Neural progenitor cell (in vitro differentiated cells): Measurements from ENCODE around the gene ITPR2. TPM values are rescaled to one million over a fixed set of nuclear protein-coding genes. Genes with fewer than 3 reads are reported as not detected.

Experiments used
- DNase-seq: peaks from one replicate; pipeline ENCODE4 v3.0.0-alpha.2; 2016; ENCODE audit warnings: low spot score
- H2AFZ ChIP-seq: fragments of 200-600 bp; sonication (generic); replicated peaks from 2 replicates; pipeline ENCODE4 v1.6.1; 2016; ENCODE audit warnings: antibody characterized with exemption
- H3F3A ChIP-seq: fragments of 200-600 bp; sonication (generic); 2 replicates; pipeline ENCODE4 v1.6.1; 2016; ENCODE audit warnings: antibody characterized with exemption, low read depth
- H3K27ac ChIP-seq: fragments of 200-600 bp; sonication (generic); 2 replicates; pipeline ENCODE4 v1.5.1; 2016; ENCODE audit warnings: mild to moderate bottlenecking
- H3K27me3 ChIP-seq: fragments of 200-600 bp; sonication (generic); 2 replicates; pipeline ENCODE4 v1.6.1; 2016; ENCODE audit warnings: mild to moderate bottlenecking, moderate library complexity
- H3K36me3 ChIP-seq: fragments of 200-600 bp; sonication (generic); 2 replicates; pipeline ENCODE4 v1.5.1; 2016
- H3K4me1 ChIP-seq: fragments of 200-600 bp; sonication (generic); 2 replicates; pipeline ENCODE4 v1.6.1; 2016; ENCODE audit warnings: mixed run types
- H3K4me2 ChIP-seq: fragments of 200-600 bp; sonication (generic); 2 replicates; pipeline ENCODE4 v1.6.1; 2016
- H3K4me3 ChIP-seq: fragments of 200-600 bp; sonication (generic); 2 replicates; pipeline ENCODE4 v1.5.1; 2016
- H3K79me2 ChIP-seq: fragments of 200-600 bp; sonication (generic); 2 replicates; pipeline ENCODE4 v1.6.1; 2016; ENCODE audit warnings: low read depth
- H3K9ac ChIP-seq: fragments of 200-600 bp; sonication (generic); 2 replicates; pipeline ENCODE4 v1.6.1; 2016
- H3K9me3 ChIP-seq: fragments of 200-600 bp; sonication (generic); 2 replicates; pipeline ENCODE4 v1.5.1; 2016; ENCODE audit warnings: low read depth
- H4K20me1 ChIP-seq: fragments of 200-600 bp; sonication (generic); 2 replicates; pipeline ENCODE4 v1.6.1; 2016; ENCODE audit warnings: low read depth
- H3K27ac Mint-ChIP-seq: 3 replicates; pipeline ENCODE4 v1.8.0; 2021; ENCODE audit warnings: mixed read lengths
- H3K27me3 Mint-ChIP-seq: 2 replicates; pipeline ENCODE4 v1.8.0; 2022; ENCODE audit warnings: low read depth, mild to moderate bottlenecking, inconsistent platforms, moderate library complexity, mixed read lengths; ENCODE audit not compliant: insufficient read depth
- H3K36me3 Mint-ChIP-seq: 3 replicates; pipeline ENCODE4 v1.8.0; 2021; ENCODE audit warnings: mixed read lengths
- H3K4me1 Mint-ChIP-seq: 3 replicates; pipeline ENCODE4 v1.8.0; 2021; ENCODE audit warnings: mixed read lengths
- H3K4me3 Mint-ChIP-seq: 3 replicates; pipeline ENCODE4 v1.8.0; 2021; ENCODE audit warnings: mild to moderate bottlenecking, moderate library complexity, mixed read lengths
- H3K9me3 Mint-ChIP-seq: 3 replicates; pipeline ENCODE4 v1.8.0; 2020; ENCODE audit warnings: mixed read lengths
- CTCF ChIP-seq: fragments of 200-600 bp; sonication (generic); IDR thresholded peaks from 2 replicates; pipeline ENCODE4 v1.5.1; 2017; ENCODE audit warnings: antibody characterized with exemption, mild to moderate bottlenecking
- EZH2 ChIP-seq: fragments of 200-600 bp; sonication (generic); IDR thresholded peaks from 2 replicates; pipeline ENCODE4 v1.6.1; 2017; ENCODE audit warnings: antibody characterized with exemption, mild to moderate bottlenecking, moderate library complexity
- EZH2phosphoT487 ChIP-seq: fragments of 200-600 bp; sonication (generic); IDR thresholded peaks from 2 replicates; pipeline ENCODE4 v1.6.1; 2017; ENCODE audit warnings: antibody characterized with exemption
- total RNA-seq: library from RNA; depleted of rRNA; stranded (reverse); fragments of >200 nt; gene quantifications from 2 replicates; pipeline ENCODE4 v1.2.3, GENCODE V29; 2015; ENCODE audit warnings: low replicate concordance

Gene ITPR2
- total RNA-seq, 1 donor from 2014 or later: 11.4 TPM

- H3K4me3 ChIP-seq: no peak overlapping the region
- Mint-ChIP-seq H3K36me3 (no peaks in the 10 kb centered on the region), H3K4me1 (peaks cover 7% of the 10 kb centered on the region), H3K9me3 (no peaks in the 10 kb centered on the region), H3K4me3 (no peak overlapping the region), H3K27ac (no peak overlapping the region), H3K27me3 (no peaks in the 10 kb centered on the region)
- H4K20me1 ChIP-seq: no peaks in the 10 kb centered on the region
- no peak for DNase-seq
- H3F3A ChIP-seq: no peaks in the 10 kb centered on the region
- H3K9me3 ChIP-seq: no peaks in the 10 kb centered on the region
- peak overlapping the region; percentile 21 for H2AFZ ChIP-seq
- no peak for TF ChIP-seq EZH2phosphoT487
- TF ChIP-seq EZH2: no peak
- TF ChIP-seq CTCF: no peak
- peaks cover 4% of the 10 kb centered on the region for H3K4me1 ChIP-seq
- no peaks in the 10 kb centered on the region for H3K27me3 ChIP-seq
- H3K4me2 ChIP-seq: no peak overlapping the region
- no peak overlapping the region for H3K9ac ChIP-seq
- no peak overlapping the region for H3K27ac ChIP-seq
- no peaks in the 10 kb centered on the region for H3K79me2 ChIP-seq
- no peaks in the 10 kb centered on the region for H3K36me3 ChIP-seq
Observed at GRCh38 chr12:26704684-26705460, 128.1 kb downstream of the ITPR2 start.

GRCh38 chr12:26704214-26704613, 128.8 kb downstream of the ITPR2 start:
- H3K27ac ChIP-seq: no peak overlapping the region
- H4K20me1 ChIP-seq: no peaks in the 10 kb centered on the region
- Mint-ChIP-seq H3K36me3 (no peaks in the 10 kb centered on the region), H3K27ac (no peak overlapping the region), H3K9me3 (no peaks in the 10 kb centered on the region), H3K4me1 (peaks cover 6% of the 10 kb centered on the region), H3K4me3 (no peak overlapping the region), H3K27me3 (no peaks in the 10 kb centered on the region)
- TF ChIP-seq EZH2: no peak
- TF ChIP-seq CTCF: no peak
- TF ChIP-seq EZH2phosphoT487: no peak
- H3F3A ChIP-seq: no peaks in the 10 kb centered on the region
- H3K4me3 ChIP-seq: no peak overlapping the region
- no peak for DNase-seq
- no peaks in the 10 kb centered on the region for H3K4me1 ChIP-seq
- no peaks in the 10 kb centered on the region for H3K36me3 ChIP-seq
- no peak overlapping the region for H3K4me2 ChIP-seq
- H3K79me2 ChIP-seq: no peaks in the 10 kb centered on the region
- no peaks in the 10 kb centered on the region for H3K27me3 ChIP-seq
- H3K9me3 ChIP-seq: no peaks in the 10 kb centered on the region
- H3K9ac ChIP-seq: no peak overlapping the region
- no peak overlapping the region for H2AFZ ChIP-seq

DNA sequence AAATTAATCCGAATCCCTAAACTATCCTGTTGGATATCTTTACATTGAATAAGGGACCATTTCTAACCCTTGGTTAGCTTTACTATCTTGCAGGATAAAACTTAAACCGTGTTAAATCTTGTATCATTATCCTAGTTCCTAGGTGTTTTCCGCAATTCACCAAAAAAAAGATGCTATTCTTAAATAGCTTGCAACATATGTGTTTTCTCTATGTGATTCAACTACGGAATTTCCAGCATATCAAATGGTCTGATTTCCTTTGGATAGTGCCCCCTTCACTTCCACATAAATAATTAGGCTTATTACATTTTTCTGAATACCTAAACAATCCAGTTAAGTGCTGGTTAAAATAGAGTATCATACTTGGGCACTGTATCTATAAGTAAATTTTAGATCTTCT, 130.3 kb downstream of the ITPR2 start:
- Histone ChIP-seq H4K20me1 (no peaks in the 10 kb centered on the region), H3F3A (no peaks in the 10 kb centered on the region), H3K9ac (no peak overlapping the region), H2AFZ (no peak overlapping the region), H3K27me3 (no peaks in the 10 kb centered on the region), H3K4me1 (no peaks in the 10 kb centered on the region), H3K79me2 (no peaks in the 10 kb centered on the region), H3K27ac (no peak overlapping the region), H3K9me3 (no peaks in the 10 kb centered on the region), H3K36me3 (no peaks in the 10 kb centered on the region), H3K4me3 (no peak overlapping the region), H3K4me2 (no peak overlapping the region)
- Mint-ChIP-seq H3K4me1 (peaks cover 2% of the 10 kb centered on the region), H3K4me3 (no peak overlapping the region), H3K36me3 (no peaks in the 10 kb centered on the region), H3K27me3 (no peaks in the 10 kb centered on the region), H3K9me3 (no peaks in the 10 kb centered on the region), H3K27ac (no peak overlapping the region)
- no peak for TF ChIP-seq EZH2phosphoT487
- TF ChIP-seq CTCF: no peak
- TF ChIP-seq EZH2: no peak
- DNase-seq: no peak
